Omental fat pad (tissue), 4 donors: ENCODE results near the gene PIK3R1. TPM values are rescaled to one million over a fixed set of nuclear protein-coding genes. Genes with fewer than 3 reads are reported as not detected.

Source experiments
- ATAC-seq: fragments of 150-250 bp; one replicate; pipeline ENCODE4 v1.9.1; 2016; ENCODE audit warnings: mild to moderate bottlenecking, moderate library complexity; ENCODE audit not compliant: low FRiP score
- DNase-seq: peaks from one replicate; pipeline ENCODE4 v3.0.0-alpha.2; 2019; ENCODE audit warnings: low spot score
- total RNA-seq, 4 donors: library from RNA; depleted of rRNA; stranded (reverse); fragments of >200 nt; gene quantifications; one replicate each; pipeline ENCODE4 v1.1.0, GENCODE V29; 2016
- TF ChIP-seq, protein P1 (sequence below), 3 donors: fragments of 450-650 bp; IDR thresholded peaks; one replicate each; pipeline ENCODE4 v1.5.1; 2016 to 2017; ENCODE audit warnings: antibody characterized with exemption in 3 of 3, mild to moderate bottlenecking in 3 of 3, moderate library complexity in 2 of 3

The PIK3R1 gene
- total RNA-seq, 4 donors from 2014 or later, result 90.5 to 188 (median 148) TPM

DNA sequence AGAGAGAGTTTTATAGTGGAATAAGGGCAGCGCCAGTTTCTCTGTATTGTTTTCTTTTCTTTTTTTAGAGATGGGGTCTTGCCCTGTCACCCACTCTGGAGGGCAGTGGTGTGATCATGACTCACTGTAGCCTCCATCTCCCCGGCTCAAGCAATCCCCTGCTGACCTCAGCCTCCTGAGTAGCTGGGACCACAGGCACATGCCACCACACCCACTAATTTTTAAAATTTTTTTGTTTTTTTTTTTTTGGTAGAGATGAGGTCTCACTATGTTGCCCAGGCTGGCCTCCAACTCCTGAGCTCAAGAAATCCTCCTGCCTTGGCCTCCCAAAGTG lies 119.0 kb downstream of the PIK3R1 start:
- no peak for DNase-seq
- TF ChIP-seq, protein P1, sequence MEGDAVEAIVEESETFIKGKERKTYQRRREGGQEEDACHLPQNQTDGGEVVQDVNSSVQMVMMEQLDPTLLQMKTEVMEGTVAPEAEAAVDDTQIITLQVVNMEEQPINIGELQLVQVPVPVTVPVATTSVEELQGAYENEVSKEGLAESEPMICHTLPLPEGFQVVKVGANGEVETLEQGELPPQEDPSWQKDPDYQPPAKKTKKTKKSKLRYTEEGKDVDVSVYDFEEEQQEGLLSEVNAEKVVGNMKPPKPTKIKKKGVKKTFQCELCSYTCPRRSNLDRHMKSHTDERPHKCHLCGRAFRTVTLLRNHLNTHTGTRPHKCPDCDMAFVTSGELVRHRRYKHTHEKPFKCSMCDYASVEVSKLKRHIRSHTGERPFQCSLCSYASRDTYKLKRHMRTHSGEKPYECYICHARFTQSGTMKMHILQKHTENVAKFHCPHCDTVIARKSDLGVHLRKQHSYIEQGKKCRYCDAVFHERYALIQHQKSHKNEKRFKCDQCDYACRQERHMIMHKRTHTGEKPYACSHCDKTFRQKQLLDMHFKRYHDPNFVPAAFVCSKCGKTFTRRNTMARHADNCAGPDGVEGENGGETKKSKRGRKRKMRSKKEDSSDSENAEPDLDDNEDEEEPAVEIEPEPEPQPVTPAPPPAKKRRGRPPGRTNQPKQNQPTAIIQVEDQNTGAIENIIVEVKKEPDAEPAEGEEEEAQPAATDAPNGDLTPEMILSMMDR (IDR thresholded peaks at IDR 0.05), result no peak
- no peak for ATAC-seq

DNA sequence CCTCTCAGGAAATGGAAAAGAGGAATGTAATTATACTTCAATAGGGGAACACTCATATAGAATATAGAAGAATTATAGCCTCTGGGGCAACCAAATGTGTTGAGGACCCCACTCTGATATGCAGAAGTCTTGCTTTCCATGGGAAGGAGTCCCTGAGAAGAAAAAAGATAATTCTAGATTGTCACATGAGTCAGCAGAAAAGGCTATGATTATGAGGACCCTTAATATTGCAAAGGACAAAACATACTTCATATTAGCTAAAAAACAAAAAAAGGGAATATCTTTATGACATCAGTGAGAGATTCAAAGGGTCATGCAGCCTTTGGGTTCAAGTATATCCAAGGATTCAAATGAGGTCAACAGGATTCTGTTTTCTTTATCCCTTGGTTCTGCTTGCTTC lies 119.5 kb downstream of the PIK3R1 start:
- ATAC-seq, result no peak
- TF ChIP-seq, protein P1 (IDR thresholded peaks at IDR 0.05), result no peak
- no peak for DNase-seq

DNA sequence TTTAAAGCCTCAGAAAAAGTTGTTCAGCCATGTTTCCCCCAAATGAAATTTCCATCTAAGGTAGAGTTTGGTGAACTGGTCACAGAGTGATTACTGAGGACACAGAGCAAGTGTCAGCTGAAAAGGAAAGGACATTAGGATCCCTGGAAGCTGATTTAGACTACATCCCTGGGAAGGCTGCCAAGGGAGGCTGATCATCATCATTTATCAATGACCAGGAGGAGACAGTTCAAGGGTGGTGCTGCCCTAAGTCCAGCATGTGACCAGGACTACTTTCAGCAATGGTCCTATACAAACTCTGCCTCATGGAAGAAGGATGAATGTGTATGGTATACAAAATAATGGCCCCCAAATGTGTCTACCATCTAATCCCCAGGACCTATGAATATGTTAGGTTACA lies 120.6 kb downstream of the PIK3R1 start:
- TF ChIP-seq, protein P1 (IDR thresholded peaks at IDR 0.05), result no peak
- ATAC-seq (no peak), DNase-seq (no peak)

DNA sequence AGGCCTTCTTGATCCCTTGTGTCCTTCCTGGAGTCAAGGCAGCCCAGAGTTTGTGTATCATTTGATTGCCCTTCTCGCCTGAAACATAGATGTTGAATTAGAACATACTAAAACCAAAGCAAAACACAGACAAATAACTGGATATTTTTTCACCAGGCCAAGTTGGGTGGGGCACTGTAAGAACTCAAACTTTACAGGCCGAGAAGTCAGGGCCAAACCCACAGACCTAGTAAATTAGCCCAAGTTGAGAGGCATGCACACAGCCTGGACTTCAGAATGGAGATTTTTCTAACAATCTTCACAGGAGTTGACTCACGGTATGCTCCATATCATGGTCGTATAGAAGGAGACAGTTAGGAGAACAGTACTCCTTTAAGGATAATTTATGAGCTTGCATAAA lies 121.7 kb downstream of the PIK3R1 start:
- DNase-seq (no peak), ATAC-seq (no peak)
- TF ChIP-seq, protein P1 (IDR thresholded peaks at IDR 0.05), result no peak

DNA sequence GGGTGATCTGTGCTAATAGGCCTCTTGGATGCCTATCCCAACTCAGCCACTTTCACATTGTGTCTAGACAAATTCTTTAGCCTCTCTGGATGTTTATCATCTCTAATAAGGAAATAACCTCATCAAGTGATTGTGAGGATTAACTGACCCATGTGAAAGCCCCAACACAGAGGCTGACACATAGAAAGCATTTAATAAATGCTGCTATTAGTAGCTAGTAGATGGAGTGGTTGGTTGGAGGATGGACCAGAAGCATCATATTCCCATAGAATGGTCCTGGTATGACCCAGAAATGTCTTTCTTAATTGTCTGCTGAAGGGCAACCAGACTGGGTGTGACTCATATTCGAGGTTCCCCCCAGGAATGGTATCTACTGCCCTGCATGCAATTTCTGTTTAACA lies 124.4 kb downstream of the PIK3R1 start:
- DNase-seq (no peak), ATAC-seq (no peak)
- TF ChIP-seq, protein P1 (IDR thresholded peaks at IDR 0.05), result no peak

DNA sequence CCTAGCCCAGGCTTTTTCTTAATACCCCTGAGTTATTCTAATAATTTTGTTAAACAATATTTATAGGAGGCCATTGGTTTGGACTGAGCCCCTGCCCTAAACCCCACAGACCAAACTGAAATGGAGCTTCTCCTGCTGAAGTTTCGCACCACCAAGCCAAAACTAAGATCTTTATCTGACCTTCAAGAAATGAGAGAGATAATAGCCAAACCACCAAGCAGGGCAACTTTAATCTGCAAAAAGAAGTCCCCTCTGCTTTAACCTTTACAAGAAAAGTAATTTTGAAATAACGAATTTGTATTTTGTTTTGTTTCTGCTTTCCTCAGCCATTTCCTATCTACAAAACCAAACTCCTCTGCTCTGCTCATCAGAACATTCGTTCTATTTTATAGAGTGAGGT lies 125.5 kb downstream of the PIK3R1 start:
- DNase-seq, result no peak
- no peak for ATAC-seq
- TF ChIP-seq, protein P1 (IDR thresholded peaks at IDR 0.05), result no peak

DNA sequence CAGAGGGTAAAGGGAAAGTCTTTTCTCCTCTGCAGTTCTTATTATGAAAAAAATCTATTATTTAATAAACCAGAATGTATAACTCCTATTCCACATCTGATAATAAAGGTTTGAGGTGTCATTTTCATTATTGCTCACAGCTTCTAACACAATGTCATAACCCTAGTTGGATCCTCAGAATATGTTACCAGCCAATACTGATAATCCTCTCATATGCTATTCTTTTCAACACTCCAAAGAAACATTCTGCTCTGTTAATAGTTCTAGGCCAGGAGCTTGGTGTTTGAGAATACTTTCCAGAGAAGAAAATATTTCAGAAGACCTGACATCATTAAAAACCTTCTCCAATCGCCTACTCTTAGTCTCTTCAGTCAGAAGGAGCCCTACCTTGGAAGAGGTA lies 127.1 kb downstream of the PIK3R1 start:
- no peak for ATAC-seq

More for the DNA sequence above, 127.1 kb downstream of the PIK3R1 start:
- TF ChIP-seq, protein P1 (IDR thresholded peaks at IDR 0.05), result no peak
- no peak for DNase-seq
